ENCODE measurements around the gene SNTA1. TPM values are rescaled to one million over a fixed set of nuclear protein-coding genes. Genes with fewer than 3 reads are reported as not detected.
A peak's percentile ranks its signal among the peaks of the same experiment; 100 is the strongest.

SNTA1 gene
- total and polyA plus RNA-seq, 2 of the 13 experiments (the other 11 are each of a cell fraction or from before 2014, with no cell fraction given): 16.4 to 18.3 TPM

DNA sequence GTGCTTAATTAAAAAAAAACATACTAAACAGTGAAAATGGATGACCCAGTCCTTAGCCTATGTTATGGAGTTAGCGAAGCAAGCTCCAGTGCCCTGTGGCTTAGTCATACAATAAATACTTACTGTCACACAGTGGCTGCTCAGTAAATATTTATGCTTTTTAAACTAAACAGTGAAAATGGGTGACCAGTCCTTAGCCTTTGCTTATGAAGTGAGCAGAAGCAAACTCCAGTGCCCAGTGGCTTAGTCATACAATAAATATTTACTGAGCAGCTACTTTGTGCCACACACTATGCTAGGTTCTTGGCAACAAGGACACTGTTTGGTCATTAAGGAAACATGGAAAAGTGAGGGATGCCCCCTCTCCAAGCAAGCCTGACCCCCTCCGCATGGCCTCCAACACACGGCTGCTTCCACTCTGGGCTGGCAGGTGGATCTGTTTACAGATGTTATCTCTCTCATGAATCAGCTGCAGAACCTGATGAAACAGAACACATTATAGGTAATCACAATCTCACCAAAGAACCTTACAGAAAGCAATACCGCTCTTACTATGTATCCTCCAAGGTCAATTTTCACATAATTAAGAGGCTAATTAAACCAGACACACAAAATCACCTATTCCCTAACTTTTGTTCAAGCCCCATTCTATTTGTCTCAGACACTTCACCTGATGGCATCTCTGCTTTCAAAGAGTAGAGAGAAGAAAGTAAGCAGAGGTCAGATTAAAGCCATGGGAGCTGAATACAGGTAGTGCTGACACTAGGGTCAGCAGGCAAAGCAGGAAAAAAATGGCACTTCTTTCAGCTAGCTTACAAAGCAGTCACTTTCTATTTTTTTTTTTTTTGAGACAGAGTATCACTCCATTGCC lies 69.6 kb downstream of the SNTA1 start (continued):
- TF ChIP-seq, protein P1, sequence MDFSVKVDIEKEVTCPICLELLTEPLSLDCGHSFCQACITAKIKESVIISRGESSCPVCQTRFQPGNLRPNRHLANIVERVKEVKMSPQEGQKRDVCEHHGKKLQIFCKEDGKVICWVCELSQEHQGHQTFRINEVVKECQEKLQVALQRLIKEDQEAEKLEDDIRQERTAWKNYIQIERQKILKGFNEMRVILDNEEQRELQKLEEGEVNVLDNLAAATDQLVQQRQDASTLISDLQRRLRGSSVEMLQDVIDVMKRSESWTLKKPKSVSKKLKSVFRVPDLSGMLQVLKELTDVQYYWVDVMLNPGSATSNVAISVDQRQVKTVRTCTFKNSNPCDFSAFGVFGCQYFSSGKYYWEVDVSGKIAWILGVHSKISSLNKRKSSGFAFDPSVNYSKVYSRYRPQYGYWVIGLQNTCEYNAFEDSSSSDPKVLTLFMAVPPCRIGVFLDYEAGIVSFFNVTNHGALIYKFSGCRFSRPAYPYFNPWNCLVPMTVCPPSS (IDR thresholded peaks at IDR 0.05): no peak
- TF ChIP-seq RAD21 (CRISPR knock-in tag; IDR thresholded peaks at IDR 0.05): no peak; the same call in 1 of the 2 replicates
- TF ChIP-seq, protein P2, sequence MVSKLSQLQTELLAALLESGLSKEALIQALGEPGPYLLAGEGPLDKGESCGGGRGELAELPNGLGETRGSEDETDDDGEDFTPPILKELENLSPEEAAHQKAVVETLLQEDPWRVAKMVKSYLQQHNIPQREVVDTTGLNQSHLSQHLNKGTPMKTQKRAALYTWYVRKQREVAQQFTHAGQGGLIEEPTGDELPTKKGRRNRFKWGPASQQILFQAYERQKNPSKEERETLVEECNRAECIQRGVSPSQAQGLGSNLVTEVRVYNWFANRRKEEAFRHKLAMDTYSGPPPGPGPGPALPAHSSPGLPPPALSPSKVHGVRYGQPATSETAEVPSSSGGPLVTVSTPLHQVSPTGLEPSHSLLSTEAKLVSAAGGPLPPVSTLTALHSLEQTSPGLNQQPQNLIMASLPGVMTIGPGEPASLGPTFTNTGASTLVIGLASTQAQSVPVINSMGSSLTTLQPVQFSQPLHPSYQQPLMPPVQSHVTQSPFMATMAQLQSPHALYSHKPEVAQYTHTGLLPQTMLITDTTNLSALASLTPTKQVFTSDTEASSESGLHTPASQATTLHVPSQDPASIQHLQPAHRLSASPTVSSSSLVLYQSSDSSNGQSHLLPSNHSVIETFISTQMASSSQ (IDR thresholded peaks at IDR 0.05; ENCODE audit: low read depth): peak; percentile 70
- TF ChIP-seq, protein P2 (CRISPR knock-in tag; IDR thresholded peaks at IDR 0.05; ENCODE audit: borderline replicate concordance): no peak; the same call in 1 of the 2 replicates
- TF ChIP-seq NR2C2 (CRISPR knock-in tag; IDR thresholded peaks at IDR 0.05; ENCODE audit: borderline replicate concordance): peak; percentile 30
- TF ChIP-seq, protein P3, sequence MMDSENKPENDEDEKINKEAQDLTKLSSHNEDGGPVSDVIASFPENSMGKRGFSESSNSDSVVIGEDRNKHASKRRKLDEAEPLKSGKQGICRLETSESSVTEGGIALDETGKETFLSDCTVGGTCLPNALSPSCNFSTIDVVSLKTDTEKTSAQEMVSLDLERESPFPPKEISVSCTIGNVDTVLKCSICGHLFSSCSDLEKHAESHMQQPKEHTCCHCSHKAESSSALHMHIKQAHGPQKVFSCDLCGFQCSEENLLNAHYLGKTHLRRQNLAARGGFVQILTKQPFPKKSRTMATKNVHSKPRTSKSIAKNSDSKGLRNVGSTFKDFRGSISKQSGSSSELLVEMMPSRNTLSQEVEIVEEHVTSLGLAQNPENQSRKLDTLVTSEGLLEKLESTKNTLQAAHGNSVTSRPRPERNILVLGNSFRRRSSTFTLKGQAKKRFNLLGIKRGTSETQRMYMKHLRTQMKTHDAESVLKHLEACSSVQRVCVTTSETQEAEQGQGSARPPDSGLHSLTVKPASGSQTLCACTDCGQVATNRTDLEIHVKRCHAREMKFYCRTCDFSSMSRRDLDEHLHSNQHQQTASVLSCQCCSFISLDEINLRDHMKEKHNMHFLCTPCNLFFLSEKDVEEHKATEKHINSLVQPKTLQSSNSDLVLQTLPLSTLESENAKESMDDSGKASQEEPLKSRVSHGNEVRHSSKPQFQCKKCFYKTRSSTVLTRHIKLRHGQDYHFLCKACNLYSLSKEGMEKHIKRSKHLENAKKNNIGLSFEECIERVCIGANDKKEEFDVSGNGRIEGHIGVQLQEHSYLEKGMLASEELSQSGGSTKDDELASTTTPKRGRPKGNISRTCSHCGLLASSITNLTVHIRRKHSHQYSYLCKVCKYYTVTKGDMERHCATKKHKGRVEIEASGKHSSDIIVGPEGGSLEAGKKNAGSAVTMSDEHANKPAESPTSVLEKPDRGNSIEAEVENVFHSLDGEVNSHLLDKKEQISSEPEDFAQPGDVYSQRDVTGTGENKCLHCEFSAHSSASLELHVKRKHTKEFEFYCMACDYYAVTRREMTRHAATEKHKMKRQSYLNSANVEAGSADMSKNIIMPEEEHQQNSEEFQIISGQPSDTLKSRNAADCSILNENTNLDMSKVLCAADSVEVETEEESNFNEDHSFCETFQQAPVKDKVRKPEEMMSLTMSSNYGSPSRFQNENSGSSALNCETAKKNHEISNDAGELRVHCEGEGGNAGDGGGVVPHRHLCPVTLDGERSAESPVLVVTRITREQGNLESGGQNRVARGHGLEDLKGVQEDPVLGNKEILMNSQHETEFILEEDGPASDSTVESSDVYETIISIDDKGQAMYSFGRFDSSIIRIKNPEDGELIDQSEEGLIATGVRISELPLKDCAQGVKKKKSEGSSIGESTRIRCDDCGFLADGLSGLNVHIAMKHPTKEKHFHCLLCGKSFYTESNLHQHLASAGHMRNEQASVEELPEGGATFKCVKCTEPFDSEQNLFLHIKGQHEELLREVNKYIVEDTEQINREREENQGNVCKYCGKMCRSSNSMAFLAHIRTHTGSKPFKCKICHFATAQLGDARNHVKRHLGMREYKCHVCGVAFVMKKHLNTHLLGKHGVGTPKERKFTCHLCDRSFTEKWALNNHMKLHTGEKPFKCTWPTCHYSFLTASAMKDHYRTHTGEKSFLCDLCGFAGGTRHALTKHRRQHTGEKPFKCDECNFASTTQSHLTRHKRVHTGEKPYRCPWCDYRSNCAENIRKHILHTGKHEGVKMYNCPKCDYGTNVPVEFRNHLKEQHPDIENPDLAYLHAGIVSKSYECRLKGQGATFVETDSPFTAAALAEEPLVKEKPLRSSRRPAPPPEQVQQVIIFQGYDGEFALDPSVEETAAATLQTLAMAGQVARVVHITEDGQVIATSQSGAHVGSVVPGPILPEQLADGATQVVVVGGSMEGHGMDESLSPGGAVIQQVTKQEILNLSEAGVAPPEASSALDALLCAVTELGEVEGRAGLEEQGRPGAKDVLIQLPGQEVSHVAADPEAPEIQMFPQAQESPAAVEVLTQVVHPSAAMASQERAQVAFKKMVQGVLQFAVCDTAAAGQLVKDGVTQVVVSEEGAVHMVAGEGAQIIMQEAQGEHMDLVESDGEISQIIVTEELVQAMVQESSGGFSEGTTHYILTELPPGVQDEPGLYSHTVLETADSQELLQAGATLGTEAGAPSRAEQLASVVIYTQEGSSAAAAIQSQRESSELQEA (CRISPR knock-in tag; IDR thresholded peaks at IDR 0.05; ENCODE audit: not compliant biosample characterization): no peak
- peak; percentile 71 for TF ChIP-seq ELF1 (CRISPR knock-in tag; IDR thresholded peaks at IDR 0.05)
- no peak for TF ChIP-seq EEA1 (CRISPR knock-in tag; IDR thresholded peaks at IDR 0.05; ENCODE audit: borderline replicate concordance)
- peak; percentile 98 for TF ChIP-seq RCOR2 (CRISPR knock-in tag; IDR thresholded peaks at IDR 0.05)
- TF ChIP-seq FOSL1 (CRISPR knock-in tag; IDR thresholded peaks at IDR 0.05; ENCODE audit: borderline replicate concordance): peak; percentile 98
- peak; percentile 92 for TF ChIP-seq IRF2 (CRISPR knock-in tag; IDR thresholded peaks at IDR 0.05)
- 0 out of 2 replicates have a peak, but pooled peaks have one; percentile 89 for TF ChIP-seq TBP (CRISPR knock-in tag; IDR thresholded peaks at IDR 0.05)
- TF ChIP-seq ZFP36L2 (CRISPR knock-in tag; IDR thresholded peaks at IDR 0.05): peak; percentile 86; the same call in 1 of the 2 replicates
- TF ChIP-seq ZNF572 (CRISPR knock-in tag; IDR thresholded peaks at IDR 0.05): no peak
- no peak for TF ChIP-seq ZNF101 (CRISPR knock-in tag; IDR thresholded peaks at IDR 0.05; ENCODE audit: borderline replicate concordance, low read depth)
- TF ChIP-seq EED (CRISPR knock-in tag; IDR thresholded peaks at IDR 0.05): no peak
